RWPE2 (cell line): ENCODE results near the gene DELE1.

Experiments
- ATAC-seq: fragments of 200-7000 bp; cut with Tn5 transposase; 3 replicates; pipeline ENCODE4 v1.9.1; 2021; ENCODE audit warnings: low read depth
- DNase-seq: peaks from one replicate; pipeline ENCODE4 v3.0.0-alpha.2; 2020; ENCODE audit warnings: low spot score
- H3K27ac ChIP-seq: fragments of 450-650 bp; 2 replicates; pipeline ENCODE4 v1.5.1; 2017; ENCODE audit warnings: mild to moderate bottlenecking; ENCODE audit not compliant: poor library complexity, severe bottlenecking
- H3K27me3 ChIP-seq: fragments of 250-450 bp; sonication (Bioruptor Pico); 2 replicates; pipeline ENCODE4 v1.5.1; 2021; ENCODE audit warnings: mild to moderate bottlenecking, moderate library complexity; ENCODE audit not compliant: insufficient read depth, poor library complexity, severe bottlenecking
- H3K36me3 ChIP-seq: fragments of 250-450 bp; sonication (Bioruptor Pico); 2 replicates; pipeline ENCODE4 v1.5.1; 2020; ENCODE audit warnings: low read depth, mild to moderate bottlenecking, moderate library complexity
- H3K4me1 ChIP-seq: fragments of 250-450 bp; sonication (Bioruptor Pico); 2 replicates; pipeline ENCODE4 v1.5.1; 2021; ENCODE audit warnings: mild to moderate bottlenecking, moderate library complexity; ENCODE audit not compliant: insufficient read depth, poor library complexity, severe bottlenecking
- H3K4me3 ChIP-seq: fragments of 250-450 bp; sonication (Bioruptor Pico); 2 replicates; pipeline ENCODE4 v1.5.1; 2021; ENCODE audit warnings: mild to moderate bottlenecking, moderate library complexity; ENCODE audit not compliant: severe bottlenecking
- H3K9me3 ChIP-seq: fragments of 250-450 bp; sonication (Bioruptor Pico); 2 replicates; pipeline ENCODE4 v1.5.1; 2021; ENCODE audit warnings: mild to moderate bottlenecking, moderate library complexity; ENCODE audit not compliant: severe bottlenecking
- CTCF ChIP-seq: fragments of 450-650 bp; IDR thresholded peaks from one replicate; pipeline ENCODE4 v1.5.1; 2017; ENCODE audit warnings: mild to moderate bottlenecking, moderate library complexity; ENCODE audit not compliant: poor library complexity, severe bottlenecking

The DELE1 gene

GRCh38 chr5:141944076-141944475 is 20.4 kb downstream of the DELE1 start:
- ATAC-seq, result no peak
- TF ChIP-seq CTCF, result no peak

GRCh38 chr5:141945511-141946051 is 21.9 kb downstream of the DELE1 start:
- no peaks in the 10 kb centered on the region for H3K9me3 ChIP-seq
- H3K4me3 ChIP-seq, result no peak overlapping the region
- H3K4me1 ChIP-seq, result peaks cover 5% of the 10 kb centered on the region
- ATAC-seq (no peak), DNase-seq (no peak)
- TF ChIP-seq CTCF, result no peak
- no peaks in the 10 kb centered on the region for H3K27me3 ChIP-seq
- H3K27ac ChIP-seq, result no peak overlapping the region
- no peaks in the 10 kb centered on the region for H3K36me3 ChIP-seq

More at GRCh38 chr5:141944076-141944475, 20.4 kb downstream of the DELE1 start:
- peaks cover 2% of the 10 kb centered on the region for H3K36me3 ChIP-seq
- no peaks in the 10 kb centered on the region for H3K27me3 ChIP-seq
- no peaks in the 10 kb centered on the region for H3K9me3 ChIP-seq
- peaks cover 5% of the 10 kb centered on the region for H3K4me1 ChIP-seq
- H3K27ac ChIP-seq, result no peak overlapping the region
- no peak for DNase-seq
- H3K4me3 ChIP-seq, result no peak overlapping the region

- ATAC-seq, result no peak
- Histone ChIP-seq H3K27me3 (no peaks in the 10 kb centered on the region), H3K36me3 (no peaks in the 10 kb centered on the region), H3K27ac (no peak overlapping the region), H3K4me1 (peaks cover 5% of the 10 kb centered on the region), H3K9me3 (no peaks in the 10 kb centered on the region), H3K4me3 (no peak overlapping the region)
- no peak for DNase-seq
- TF ChIP-seq CTCF, result no peak
Measured at GRCh38 chr5:141947316-141947715, 23.6 kb downstream of the DELE1 start.

GRCh38 chr5:141948812-141949211 is 25.1 kb downstream of the DELE1 start:
- Histone ChIP-seq H3K4me1 (peaks cover 4% of the 10 kb centered on the region), H3K27me3 (no peaks in the 10 kb centered on the region), H3K27ac (no peak overlapping the region), H3K36me3 (no peaks in the 10 kb centered on the region), H3K4me3 (no peak overlapping the region), H3K9me3 (no peaks in the 10 kb centered on the region)
- DNase-seq (no peak), ATAC-seq (no peak)
- TF ChIP-seq CTCF, result no peak

- Histone ChIP-seq H3K4me1 (no peaks in the 10 kb centered on the region), H3K36me3 (no peaks in the 10 kb centered on the region), H3K9me3 (no peaks in the 10 kb centered on the region), H3K4me3 (no peak overlapping the region), H3K27me3 (no peaks in the 10 kb centered on the region), H3K27ac (no peak overlapping the region)
- DNase-seq (no peak), ATAC-seq (no peak)
- no peak for TF ChIP-seq CTCF
Measured at GRCh38 chr5:141949511-141949910, 25.8 kb downstream of the DELE1 start.
